GM12891 (cell line): ENCODE data around the gene CLCN7.

Experiments
- POLR2A ChIP-seq: IDR thresholded peaks from 2 replicates; pipeline ENCODE4 v1.6.1; 2011; ENCODE audit warnings: low read depth, low read length, control low read depth
- POLR2AphosphoS5 ChIP-seq: IDR thresholded peaks from 2 replicates; pipeline ENCODE4 v1.6.1; 2011; ENCODE audit warnings: low read depth, low read length, control low read depth
- TAF1 ChIP-seq: IDR thresholded peaks from 2 replicates; pipeline ENCODE4 v1.6.1; 2011; ENCODE audit warnings: low read depth, low read length, control low read depth

- TF ChIP-seq POLR2A = no peak
- no peak for TF ChIP-seq TAF1
- no peak for TF ChIP-seq POLR2AphosphoS5
These were observed 13.8 kb upstream of the CLCN7 start, which contains the start of gene PTX4 for GRCh38 chr16:1488619-1489018.
